NOMO-1 treated with dmso at 0.1 percent for 144 hours (cell line): ENCODE data around the gene ZNF624.
"Not testable (repeated sequence)": the region's sequence is repeated elsewhere in the genome, so short reads cannot be mapped to it uniquely, and the experiment has no call there.

Source experiments
- DNase-seq: peaks from one replicate; lab custom pipeline; 2025; ENCODE audit not compliant: unreplicated experiment; lab: John Stamatoyannopoulos, UW

The ZNF624 gene

GRCh38 chr17:16653367-16654041 is at the start of gene ZNF624:
ZNF624 (minus strand) TSS chr17:16653850.
- peak; percentile 85 for DNase-seq

GRCh38 chr17:16697603-16698002 is 44.0 kb upstream of the ZNF624 start:
- not testable (repeated sequence) for DNase-seq

GRCh38 chr17:16690447-16690846 is 36.8 kb upstream of the ZNF624 start:
- not testable (repeated sequence) for DNase-seq

- not testable (repeated sequence) for DNase-seq
Measured at GRCh38 chr17:16689731-16690281, 36.2 kb upstream of the ZNF624 start, which contains the start of gene CCDC144A. CCDC144A (plus strand) TSS chr17:16690241; CDS start chr17:16690401, 160 bp downstream.

GRCh38 chr17:16687151-16687550 is 33.5 kb upstream of the ZNF624 start:
- DNase-seq: not testable (repeated sequence)

- DNase-seq: not testable (repeated sequence)
Measured at GRCh38 chr17:16686019-16686418, 32.4 kb upstream of the ZNF624 start.

- not testable (repeated sequence) for DNase-seq
Measured at GRCh38 chr17:16683290-16684138, 29.9 kb upstream of the ZNF624 start.

GRCh38 chr17:16676676-16677268 is 23.1 kb upstream of the ZNF624 start:
- DNase-seq: no peak

- DNase-seq: not testable (repeated sequence)
Measured at GRCh38 chr17:16666907-16667636, 13.4 kb upstream of the ZNF624 start.

GRCh38 chr17:16666553-16666906 is 12.9 kb upstream of the ZNF624 start:
- DNase-seq: not testable (repeated sequence)

GRCh38 chr17:16662936-16663335 is 9.3 kb upstream of the ZNF624 start:
- no peak for DNase-seq

- DNase-seq: no peak
Measured at GRCh38 chr17:16661217-16661616, 7.6 kb upstream of the ZNF624 start.

- DNase-seq: no peak
Measured at GRCh38 chr17:16652847-16653366, 743 bp downstream of the ZNF624 start.

GRCh38 chr17:16652252-16652651 is 1.4 kb downstream of the ZNF624 start:
- DNase-seq: no peak

GRCh38 chr17:16649585-16649984 is 4.1 kb downstream of the ZNF624 start:
- no peak for DNase-seq

- no peak for DNase-seq
Measured at GRCh38 chr17:16639438-16639837, 14.2 kb downstream of the ZNF624 start.

- no peak for DNase-seq
Measured at GRCh38 chr17:16623282-16623681, 30.4 kb downstream of the ZNF624 start.

- no peak for DNase-seq
Measured at GRCh38 chr17:16622540-16623277, 30.9 kb downstream of the ZNF624 start.

- DNase-seq: no peak
Measured at GRCh38 chr17:16617481-16618060, 36.1 kb downstream of the ZNF624 start.
